HG03097 (cell line): Measurements from ENCODE around the gene ADCY3.

Source experiments
- ATAC-seq: cut with Tn5 transposase; IDR thresholded peaks from one replicate; pipeline ENCODE4 v1.9.1; 2021; ENCODE audit not compliant: unreplicated experiment, low FRiP score

The ADCY3 gene

GRCh38 chr2:24785671-24786321 is 134.2 kb downstream of the ADCY3 start:
- ATAC-seq = peak; percentile 69

DNA sequence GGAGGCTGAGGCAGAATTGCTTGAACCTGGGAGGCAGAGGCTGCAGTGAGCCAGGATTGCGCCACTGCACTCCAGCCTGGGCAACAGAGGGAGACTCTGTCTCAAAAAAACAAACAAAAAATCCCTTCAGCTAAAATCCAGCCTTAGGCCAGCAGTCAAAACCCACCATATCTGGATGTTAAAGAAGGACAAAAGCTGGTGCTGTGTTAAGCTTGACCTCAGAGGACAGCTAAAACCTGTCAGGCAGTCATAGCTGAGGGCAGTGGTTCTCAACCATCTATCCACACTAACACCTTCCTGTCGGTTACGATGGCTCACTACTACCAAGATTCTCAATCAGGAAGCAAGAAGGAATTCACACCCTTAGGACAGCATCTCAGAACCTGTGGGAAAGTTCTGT is 136.4 kb downstream of the ADCY3 start:
- no peak for ATAC-seq

GRCh38 chr2:24779116-24779515 is 140.9 kb downstream of the ADCY3 start:
- ATAC-seq = no peak

DNA sequence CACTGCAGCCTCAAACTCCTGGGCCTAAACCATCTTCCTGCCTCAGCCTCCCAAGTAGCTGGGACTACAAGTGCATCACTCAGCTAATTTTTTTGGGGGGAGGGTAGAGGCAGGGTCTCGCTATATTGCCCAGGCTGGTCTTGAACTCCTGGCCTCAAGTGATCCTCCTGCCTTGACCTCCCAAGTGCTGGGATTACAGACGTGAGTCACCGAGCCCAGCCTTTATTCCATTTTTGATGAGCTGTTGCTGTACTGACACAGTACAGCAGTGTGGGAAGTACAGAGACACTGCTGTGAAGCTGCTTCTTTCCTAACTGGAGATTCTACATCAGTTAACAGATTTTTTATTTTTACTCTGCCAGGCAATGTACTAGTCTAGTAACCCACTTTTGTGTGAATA is 145.7 kb downstream of the ADCY3 start:
- no peak for ATAC-seq

GRCh38 chr2:24771764-24772586 is 148.1 kb downstream of the ADCY3 start:
- ATAC-seq = no peak

DNA sequence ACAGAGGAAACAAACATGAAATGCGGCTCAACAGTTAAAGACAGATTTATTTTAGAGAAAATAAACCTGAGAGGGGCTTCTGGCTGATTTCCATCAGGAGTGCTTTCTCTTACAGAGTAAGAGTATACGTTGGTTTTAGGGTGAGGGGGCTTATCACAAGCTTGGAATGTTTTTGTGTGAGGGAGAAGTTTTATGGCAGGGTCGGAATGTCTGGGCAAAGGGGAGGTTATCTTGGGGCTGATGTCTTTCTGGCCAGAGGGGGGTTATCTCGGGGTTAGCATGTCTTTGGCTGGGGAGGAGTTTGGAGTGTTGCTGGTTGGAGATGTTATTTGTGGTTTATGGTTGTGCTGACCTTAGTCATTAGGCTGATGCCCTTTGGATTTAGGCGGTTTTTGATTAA is 149.0 kb downstream of the ADCY3 start:
- no peak for ATAC-seq
